HG02798 (cell line): ENCODE data around the gene NKX1-2.

ENCODE experiments used
- ATAC-seq: cut with Tn5 transposase; IDR thresholded peaks from one replicate; pipeline ENCODE4 v1.9.1; 2021; ENCODE audit warnings: mild to moderate bottlenecking; ENCODE audit not compliant: unreplicated experiment, poor library complexity

NKX1-2 gene

DNA sequence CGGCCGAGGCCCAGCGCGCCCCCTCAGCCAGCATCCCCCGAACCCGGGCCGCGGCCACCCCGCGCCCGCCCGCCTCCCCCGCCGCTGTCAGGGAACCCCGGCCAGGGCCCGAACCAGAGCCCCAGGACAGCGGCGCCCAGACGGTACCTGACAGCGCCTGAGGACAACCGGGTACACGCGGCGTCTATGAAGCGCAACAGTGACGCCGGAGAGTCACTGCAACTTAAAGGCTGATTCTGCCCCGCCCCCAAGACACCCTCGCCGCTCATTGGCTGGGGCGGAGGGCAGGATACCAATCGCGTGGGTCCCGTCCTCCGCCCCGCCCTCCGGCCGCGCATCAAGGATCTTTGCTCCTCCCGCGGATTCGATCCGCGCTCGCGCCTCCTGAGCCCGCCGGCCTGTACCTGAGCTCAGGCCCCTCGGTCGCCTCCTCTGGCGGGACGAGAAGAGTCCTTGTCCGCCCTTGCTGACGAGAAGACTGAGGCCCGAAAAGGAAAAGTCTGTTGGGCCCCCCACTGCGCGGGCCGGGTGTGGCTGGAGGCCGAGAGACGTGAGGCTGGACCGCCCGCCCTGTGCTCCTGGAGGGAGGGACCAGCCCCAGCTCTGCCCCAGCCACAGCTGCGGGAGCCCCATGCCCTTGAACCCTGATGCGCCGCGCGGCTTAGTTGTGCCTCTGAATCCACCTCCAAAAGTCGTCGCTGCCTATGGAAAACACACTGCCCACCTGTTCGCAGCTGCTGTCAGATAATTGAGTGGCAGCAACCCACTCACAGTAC, 30.9 kb downstream of the NKX1-2 start, which contains the start of gene OAT:
Gene OAT, minus strand, starts transcription at position 198 of the 776 bp plus-strand sequence. CDS start 6,752 bp downstream, outside the sequence.
- peak; percentile 97 for ATAC-seq

DNA sequence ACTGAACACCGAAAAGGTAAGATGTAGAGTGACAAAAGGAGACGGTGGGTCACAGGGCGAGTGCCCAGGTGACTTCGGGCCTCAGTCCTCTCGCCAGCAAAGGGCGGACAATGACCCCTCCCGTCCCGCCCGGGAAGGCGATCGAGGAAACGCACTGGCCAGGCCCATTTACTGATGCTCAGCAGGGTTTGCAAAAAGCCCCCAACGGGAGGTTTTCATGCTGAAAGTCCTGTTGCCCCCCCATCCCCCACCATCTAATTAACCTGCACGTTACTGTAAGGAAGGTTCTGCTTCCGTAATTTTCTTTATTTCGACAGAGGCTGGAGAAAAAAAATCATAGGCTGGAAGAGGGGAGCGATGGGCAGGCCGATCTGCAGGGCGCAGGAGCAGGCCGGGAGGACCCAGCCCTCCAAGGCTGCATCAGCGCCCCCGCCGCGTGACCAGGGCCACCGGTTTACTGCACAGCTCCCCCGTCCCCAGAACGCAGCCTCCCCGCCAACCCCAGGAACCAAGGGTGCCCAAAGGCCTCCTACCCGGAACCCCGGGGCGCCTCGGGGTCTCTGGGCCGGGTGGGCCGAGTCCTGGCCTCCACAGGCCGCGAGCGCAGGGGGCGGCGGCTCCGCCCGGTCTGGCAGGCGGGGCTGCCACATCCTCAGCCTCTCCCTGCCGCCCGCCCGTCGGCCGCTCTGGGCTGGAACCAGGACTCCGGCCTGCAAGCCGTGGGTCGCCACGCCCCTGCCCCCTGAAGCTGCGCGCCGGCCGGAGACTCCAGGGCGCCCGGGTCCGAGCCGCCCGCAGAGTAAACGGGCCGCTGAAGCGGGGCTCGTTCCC, 31.7 kb downstream of the NKX1-2 start:
- ATAC-seq, result peak; percentile 38

DNA sequence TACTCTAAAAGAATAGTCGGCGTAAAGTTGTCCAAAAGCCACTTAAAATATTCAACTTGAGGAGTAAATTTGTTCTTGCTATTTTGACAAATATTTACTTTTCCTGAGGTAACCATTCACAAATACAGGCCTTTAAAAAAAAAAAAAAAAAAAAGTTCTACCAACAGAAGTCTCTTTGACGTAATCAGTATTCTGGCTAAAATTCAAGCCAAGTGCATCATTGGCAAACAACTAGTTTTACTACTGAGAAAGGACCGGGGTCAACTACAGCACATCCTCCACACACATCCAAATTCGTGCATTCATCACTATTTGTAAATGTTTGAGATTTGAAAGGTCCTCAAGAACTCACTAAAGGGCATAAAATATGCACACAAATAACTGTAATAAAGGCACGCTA, 33.1 kb downstream of the NKX1-2 start:
- ATAC-seq, result no peak

DNA sequence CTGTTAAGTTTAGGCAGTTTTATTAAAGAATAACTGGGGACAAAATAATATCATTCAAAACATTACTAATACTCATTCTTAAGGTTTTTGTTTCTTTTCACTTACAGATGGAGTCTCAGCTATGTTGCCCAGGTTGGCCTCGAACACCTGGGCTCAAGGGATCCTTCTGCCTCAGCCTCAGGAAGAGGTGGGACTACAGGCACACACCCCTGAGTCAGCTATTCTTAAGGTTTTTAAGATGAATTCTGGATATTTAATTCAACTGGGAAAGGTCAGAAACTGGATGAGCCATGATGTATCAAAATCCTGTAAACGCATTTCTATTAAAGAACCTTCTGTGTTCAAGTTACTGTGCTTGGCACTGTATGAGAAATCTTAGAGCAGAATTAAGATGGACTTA, 34.6 kb downstream of the NKX1-2 start:
- ATAC-seq, result no peak

DNA sequence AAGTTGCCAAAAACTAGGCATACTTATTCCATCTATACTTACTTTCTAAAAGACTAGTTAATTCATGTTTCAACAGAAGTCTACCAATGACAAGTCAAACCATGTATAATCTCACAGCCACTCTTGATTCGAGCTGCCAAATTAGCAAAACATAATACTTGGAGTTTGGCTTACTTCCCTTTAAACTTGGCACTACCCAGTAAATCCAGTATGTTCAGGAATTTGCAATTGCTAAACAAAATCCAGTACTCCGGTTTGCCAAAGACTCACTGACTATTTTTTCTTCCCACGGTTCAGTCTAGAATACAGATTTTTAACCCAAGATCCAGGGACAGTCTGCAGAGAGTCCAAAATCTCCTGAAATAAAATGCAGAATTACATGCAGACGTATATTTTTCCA, 35.8 kb downstream of the NKX1-2 start:
- no peak for ATAC-seq

DNA sequence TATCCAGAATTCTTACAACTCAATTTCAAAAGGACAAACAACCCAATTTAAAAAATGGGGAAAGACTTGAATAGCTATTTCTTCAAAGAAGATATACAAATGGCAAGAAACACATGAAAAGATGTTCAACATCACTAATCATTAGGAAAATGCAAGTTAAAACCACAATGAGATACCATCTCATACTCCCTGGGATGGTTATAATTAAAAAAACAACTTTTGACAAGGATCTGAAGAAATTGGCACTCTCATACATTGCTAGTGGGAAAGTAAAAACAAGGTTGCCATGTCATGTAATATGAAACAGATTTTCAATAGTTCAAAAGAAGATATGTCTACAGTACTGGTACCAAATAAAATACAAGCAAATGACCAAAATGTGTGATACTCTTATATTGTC, 40.1 kb downstream of the NKX1-2 start:
- no peak for ATAC-seq

DNA sequence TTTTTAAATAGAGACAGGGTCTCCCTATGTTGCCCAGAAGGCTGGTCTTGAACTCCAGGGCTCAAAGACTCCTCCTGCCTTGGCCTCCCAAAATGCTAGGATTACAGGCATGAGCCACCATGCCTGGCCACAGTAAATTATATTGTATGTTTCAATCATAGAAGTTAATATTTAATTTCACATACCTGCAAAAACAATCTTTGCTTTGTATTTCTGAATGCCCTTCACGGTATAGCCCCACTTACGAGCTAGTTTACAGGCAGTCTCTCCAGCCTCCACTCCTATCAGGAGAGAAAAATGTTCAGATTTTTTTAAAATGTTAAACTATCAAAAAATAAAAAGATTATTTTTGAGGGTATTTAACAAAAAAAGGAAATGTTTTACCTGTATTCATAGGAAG, 41.5 kb downstream of the NKX1-2 start:
- no peak for ATAC-seq

DNA sequence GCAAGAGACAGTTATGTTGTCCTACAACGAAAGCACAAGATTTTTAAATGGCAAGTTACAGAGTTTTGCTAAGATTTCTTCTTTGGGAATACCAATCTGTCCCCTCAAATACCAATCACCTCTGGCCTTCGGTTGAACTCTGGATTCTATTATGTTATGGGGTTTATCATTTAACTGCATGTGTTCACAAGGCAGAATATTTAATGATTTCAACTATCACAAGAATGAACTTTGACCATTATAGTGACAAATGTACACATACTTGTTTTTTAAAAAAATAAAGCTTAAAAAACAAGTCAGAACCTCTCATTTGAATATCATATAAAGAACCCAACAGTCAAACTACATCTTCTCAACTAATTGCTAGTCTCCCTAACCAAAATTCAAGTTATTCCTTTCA, 42.4 kb downstream of the NKX1-2 start:
- ATAC-seq, result no peak

DNA sequence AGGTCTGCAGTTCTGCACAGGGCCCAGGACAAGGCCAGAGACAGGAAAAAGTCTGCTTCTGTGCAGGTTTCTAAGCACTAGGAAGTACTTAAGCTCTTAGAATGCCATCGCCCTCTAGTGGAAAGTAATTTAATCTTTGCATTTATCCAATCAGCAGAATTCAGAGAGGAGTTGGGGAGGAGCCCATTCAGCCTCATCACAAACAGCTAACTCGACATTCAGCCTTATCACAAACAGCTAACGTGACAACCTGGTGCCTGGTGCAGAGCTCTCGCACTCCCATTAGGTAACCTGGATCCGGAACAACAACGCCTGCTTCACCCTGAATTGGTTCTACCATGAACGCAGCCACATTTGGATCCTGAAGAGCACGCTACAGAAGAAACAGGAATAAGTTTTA, 46.3 kb downstream of the NKX1-2 start:
- ATAC-seq, result peak; percentile 83

DNA sequence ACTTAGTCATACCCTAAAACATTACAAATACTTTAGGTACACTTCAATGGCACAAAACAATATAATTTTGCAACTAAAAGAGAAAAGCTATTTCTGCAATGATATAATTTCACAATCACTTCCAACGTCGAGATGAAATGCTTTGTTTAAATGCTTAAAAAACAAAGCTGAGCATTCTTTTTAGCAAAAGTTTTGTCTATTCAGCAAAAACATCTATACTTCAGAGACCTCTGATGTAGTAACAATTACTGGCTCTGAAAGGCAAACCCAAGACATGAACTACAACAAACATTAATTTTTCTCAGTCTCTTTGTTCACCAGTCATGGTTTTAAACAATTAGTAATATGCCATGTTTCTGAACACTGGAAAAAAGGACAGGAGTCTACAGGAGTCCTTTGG, 47.6 kb downstream of the NKX1-2 start:
- no peak for ATAC-seq

DNA sequence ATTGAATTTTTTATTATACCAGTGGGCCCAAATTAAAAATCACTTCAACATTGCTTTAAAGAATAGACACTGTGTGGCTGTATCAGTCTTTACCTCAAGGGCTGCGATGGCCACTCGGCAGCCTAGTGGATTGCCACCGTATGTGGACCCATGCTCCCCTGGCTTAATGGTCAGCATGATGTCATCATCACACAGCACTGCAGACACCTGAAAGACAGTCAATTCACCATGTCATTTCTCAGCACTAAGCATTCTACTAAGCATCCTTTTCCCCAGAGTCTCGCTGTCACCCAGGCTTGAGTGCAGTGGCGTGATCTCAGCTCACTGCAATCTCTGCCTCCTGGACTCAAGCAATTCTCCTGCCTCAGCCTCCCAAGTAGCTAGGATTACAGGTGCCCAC, 48.2 kb downstream of the NKX1-2 start:
- no peak for ATAC-seq
